Neural cell (in vitro differentiated cells): ENCODE results near the gene KLRD1. TPM values are rescaled to one million over a fixed set of nuclear protein-coding genes. Genes with fewer than 3 reads are reported as not detected.

Experiments
- H2AFZ ChIP-seq: fragments of 200-600, 300-800 bp; sonication (generic), shearing (Covaris generic); 2 replicates; pipeline ENCODE4 v1.6.0; 2014; ENCODE audit warnings: low read depth, mild to moderate bottlenecking, antibody characterized with exemption, low read length, moderate library complexity
- H3F3A ChIP-seq: fragments of 200-600 bp; shearing (Covaris generic); 2 replicates; pipeline ENCODE4 v1.6.1; 2016; ENCODE audit warnings: mild to moderate bottlenecking, moderate library complexity, mixed read lengths, antibody characterized with exemption, low read length; ENCODE audit not compliant: insufficient read depth, poor library complexity, severe bottlenecking
- H3K27ac ChIP-seq: fragments of 200-600, 300-800 bp; sonication (generic), shearing (Covaris generic); 2 replicates; pipeline ENCODE4 v1.5.1; 2014; ENCODE audit warnings: mild to moderate bottlenecking, low read length, moderate library complexity
- H3K27me3 ChIP-seq: fragments of 300-800, 200-600 bp; sonication (generic), shearing (Covaris generic); 2 replicates; pipeline ENCODE4 v1.6.0; 2014; ENCODE audit warnings: mild to moderate bottlenecking, low read depth, low read length, moderate library complexity; ENCODE audit not compliant: insufficient read depth
- H3K36me3 ChIP-seq: fragments of 300-800, 200-600 bp; sonication (generic), shearing (Covaris generic); 2 replicates; pipeline ENCODE4 v1.5.1; 2014; ENCODE audit warnings: mild to moderate bottlenecking, antibody characterized with exemption, low read length, moderate library complexity; ENCODE audit not compliant: insufficient read depth
- H3K4me2 ChIP-seq: fragments of 300-800, 200-600 bp; sonication (generic), shearing (Covaris generic); 2 replicates; pipeline ENCODE4 v1.6.0; 2014; ENCODE audit warnings: mild to moderate bottlenecking, low read length
- H3K4me3 ChIP-seq: fragments of 300-800, 200-600 bp; sonication (generic), shearing (Covaris generic); 2 replicates; pipeline ENCODE4 v1.5.1; 2014; ENCODE audit warnings: mild to moderate bottlenecking, low read length, moderate library complexity
- H3K79me2 ChIP-seq: fragments of 200-600 bp; shearing (Covaris generic); replicated peaks from 2 replicates; pipeline ENCODE4 v1.6.0; 2014; ENCODE audit warnings: mild to moderate bottlenecking, low read length, moderate library complexity; ENCODE audit not compliant: insufficient read depth
- H3K9ac ChIP-seq: fragments of 300-800, 200-600 bp; sonication (generic), shearing (Covaris generic); 2 replicates; pipeline ENCODE4 v1.6.1; 2016; ENCODE audit warnings: mild to moderate bottlenecking, low read length, mixed read lengths
- H3K9me2 ChIP-seq: fragments of 200-600 bp; shearing (Covaris generic); 2 replicates; pipeline ENCODE4 v1.6.1; 2016; ENCODE audit warnings: mild to moderate bottlenecking, low read length, mixed read lengths; ENCODE audit not compliant: insufficient read depth
- H3K9me3 ChIP-seq: fragments of 200-600, 300-800 bp; sonication (generic), shearing (Covaris generic); 2 replicates; pipeline ENCODE4 v1.6.1; 2016; ENCODE audit warnings: mild to moderate bottlenecking, mixed run types, low read length, moderate library complexity, mixed read lengths
- H4K20me1 ChIP-seq: fragments of 200-600 bp; shearing (Covaris generic); 2 replicates; pipeline ENCODE4 v1.6.1; 2016; ENCODE audit warnings: mild to moderate bottlenecking, mixed run types; ENCODE audit not compliant: insufficient read depth
- EP300 ChIP-seq: fragments of 450-650 bp; conservative IDR thresholded peaks from 2 replicates; pipeline ENCODE4 v1.6.1; 2014; ENCODE audit warnings: antibody characterized with exemption, mild to moderate bottlenecking, moderate library complexity; ENCODE audit not compliant: poor library complexity, severe bottlenecking
- EZH2 ChIP-seq: fragments of 200-600, 300-800 bp; shearing (Covaris generic), sonication (generic); IDR thresholded peaks from 2 replicates; pipeline ENCODE4 v1.6.1; 2014; ENCODE audit warnings: antibody characterized with exemption, low read length, borderline replicate concordance, mild to moderate bottlenecking; ENCODE audit not compliant: insufficient read depth, poor library complexity, severe bottlenecking
- MXI1 ChIP-seq: fragments of 450-650 bp; conservative IDR thresholded peaks from 2 replicates; pipeline ENCODE4 v1.6.1; 2014; ENCODE audit warnings: antibody characterized with exemption, mild to moderate bottlenecking; ENCODE audit not compliant: poor library complexity, severe bottlenecking
- POLR2AphosphoS5 ChIP-seq: IDR thresholded peaks from 2 replicates; pipeline ENCODE4 v1.6.1; 2012
- RAD21 ChIP-seq: fragments of 450-650 bp; conservative IDR thresholded peaks from 2 replicates; pipeline ENCODE4 v1.6.1; 2014; ENCODE audit warnings: antibody characterized with exemption, mild to moderate bottlenecking, moderate library complexity
- SMC3 ChIP-seq: fragments of 450-650 bp; conservative IDR thresholded peaks from 2 replicates; pipeline ENCODE4 v1.6.1; 2014; ENCODE audit warnings: antibody characterized with exemption, mild to moderate bottlenecking, moderate library complexity; ENCODE audit not compliant: poor library complexity
- TAF1 ChIP-seq: IDR thresholded peaks from 2 replicates; pipeline ENCODE4 v1.6.1; 2012; ENCODE audit warnings: low read depth
- polyA plus RNA-seq: library from polyadenylated mRNA; depleted of rRNA; stranded (reverse); fragments of >200 nt; gene quantifications from 2 replicates; pipeline ENCODE4 v1.2.3, GENCODE V29; 2014
- TF ChIP-seq, protein P1 (sequence below): IDR thresholded peaks from 2 replicates; pipeline ENCODE4 v1.6.1; 2012; ENCODE audit warnings: borderline replicate concordance
- TF ChIP-seq, protein P2 (sequence below): fragments of 450-650 bp; IDR thresholded peaks from 2 replicates; pipeline ENCODE4 v1.5.1; 2014; ENCODE audit warnings: antibody characterized with exemption, mild to moderate bottlenecking, moderate library complexity; ENCODE audit not compliant: poor library complexity, severe bottlenecking

KLRD1 gene
- polyA plus RNA-seq, 1 donor from 2014 or later, result 0.52 TPM

DNA sequence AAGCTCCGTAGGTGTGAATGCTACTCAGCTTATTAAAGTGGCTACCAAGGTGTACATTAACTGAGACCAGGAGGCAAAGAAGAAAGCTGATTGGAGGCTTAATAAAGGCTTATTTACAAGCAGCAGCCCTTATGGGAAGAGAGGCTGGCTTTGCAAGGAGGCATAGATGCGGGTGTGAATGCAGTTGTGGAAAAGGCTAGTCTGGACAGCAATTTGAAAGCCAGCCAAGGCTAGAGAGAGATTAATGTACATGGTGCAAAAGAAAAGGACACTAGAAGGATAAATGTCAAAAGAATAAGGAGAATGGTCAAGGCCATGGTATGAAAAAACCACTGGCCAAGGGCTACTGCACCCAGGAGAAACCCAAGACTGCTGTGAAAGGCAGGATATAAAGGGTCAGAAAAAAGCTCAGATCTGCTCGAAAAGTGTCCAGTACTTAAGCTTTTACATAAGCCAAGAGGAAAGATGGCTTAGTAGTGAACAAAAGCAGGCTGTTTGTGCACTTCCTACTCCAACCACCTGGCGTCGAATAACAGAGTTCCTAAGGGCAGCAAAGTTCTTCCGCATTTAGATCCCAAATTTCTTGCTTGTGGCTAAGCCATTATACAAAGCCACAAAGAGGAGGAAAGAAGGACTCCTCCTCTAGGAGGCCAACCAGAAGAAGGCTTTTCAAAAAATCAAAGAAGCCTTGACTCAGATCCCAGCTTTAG is 58.2 kb downstream of the KLRD1 start:
- TF ChIP-seq, protein P1, sequence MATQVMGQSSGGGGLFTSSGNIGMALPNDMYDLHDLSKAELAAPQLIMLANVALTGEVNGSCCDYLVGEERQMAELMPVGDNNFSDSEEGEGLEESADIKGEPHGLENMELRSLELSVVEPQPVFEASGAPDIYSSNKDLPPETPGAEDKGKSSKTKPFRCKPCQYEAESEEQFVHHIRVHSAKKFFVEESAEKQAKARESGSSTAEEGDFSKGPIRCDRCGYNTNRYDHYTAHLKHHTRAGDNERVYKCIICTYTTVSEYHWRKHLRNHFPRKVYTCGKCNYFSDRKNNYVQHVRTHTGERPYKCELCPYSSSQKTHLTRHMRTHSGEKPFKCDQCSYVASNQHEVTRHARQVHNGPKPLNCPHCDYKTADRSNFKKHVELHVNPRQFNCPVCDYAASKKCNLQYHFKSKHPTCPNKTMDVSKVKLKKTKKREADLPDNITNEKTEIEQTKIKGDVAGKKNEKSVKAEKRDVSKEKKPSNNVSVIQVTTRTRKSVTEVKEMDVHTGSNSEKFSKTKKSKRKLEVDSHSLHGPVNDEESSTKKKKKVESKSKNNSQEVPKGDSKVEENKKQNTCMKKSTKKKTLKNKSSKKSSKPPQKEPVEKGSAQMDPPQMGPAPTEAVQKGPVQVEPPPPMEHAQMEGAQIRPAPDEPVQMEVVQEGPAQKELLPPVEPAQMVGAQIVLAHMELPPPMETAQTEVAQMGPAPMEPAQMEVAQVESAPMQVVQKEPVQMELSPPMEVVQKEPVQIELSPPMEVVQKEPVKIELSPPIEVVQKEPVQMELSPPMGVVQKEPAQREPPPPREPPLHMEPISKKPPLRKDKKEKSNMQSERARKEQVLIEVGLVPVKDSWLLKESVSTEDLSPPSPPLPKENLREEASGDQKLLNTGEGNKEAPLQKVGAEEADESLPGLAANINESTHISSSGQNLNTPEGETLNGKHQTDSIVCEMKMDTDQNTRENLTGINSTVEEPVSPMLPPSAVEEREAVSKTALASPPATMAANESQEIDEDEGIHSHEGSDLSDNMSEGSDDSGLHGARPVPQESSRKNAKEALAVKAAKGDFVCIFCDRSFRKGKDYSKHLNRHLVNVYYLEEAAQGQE, result no peak
- TF ChIP-seq SMC3 (no peak), POLR2AphosphoS5 (no peak), RAD21 (no peak), EZH2 (no peak), TAF1 (no peak), EP300 (no peak), MXI1 (no peak)
- TF ChIP-seq, protein P2, sequence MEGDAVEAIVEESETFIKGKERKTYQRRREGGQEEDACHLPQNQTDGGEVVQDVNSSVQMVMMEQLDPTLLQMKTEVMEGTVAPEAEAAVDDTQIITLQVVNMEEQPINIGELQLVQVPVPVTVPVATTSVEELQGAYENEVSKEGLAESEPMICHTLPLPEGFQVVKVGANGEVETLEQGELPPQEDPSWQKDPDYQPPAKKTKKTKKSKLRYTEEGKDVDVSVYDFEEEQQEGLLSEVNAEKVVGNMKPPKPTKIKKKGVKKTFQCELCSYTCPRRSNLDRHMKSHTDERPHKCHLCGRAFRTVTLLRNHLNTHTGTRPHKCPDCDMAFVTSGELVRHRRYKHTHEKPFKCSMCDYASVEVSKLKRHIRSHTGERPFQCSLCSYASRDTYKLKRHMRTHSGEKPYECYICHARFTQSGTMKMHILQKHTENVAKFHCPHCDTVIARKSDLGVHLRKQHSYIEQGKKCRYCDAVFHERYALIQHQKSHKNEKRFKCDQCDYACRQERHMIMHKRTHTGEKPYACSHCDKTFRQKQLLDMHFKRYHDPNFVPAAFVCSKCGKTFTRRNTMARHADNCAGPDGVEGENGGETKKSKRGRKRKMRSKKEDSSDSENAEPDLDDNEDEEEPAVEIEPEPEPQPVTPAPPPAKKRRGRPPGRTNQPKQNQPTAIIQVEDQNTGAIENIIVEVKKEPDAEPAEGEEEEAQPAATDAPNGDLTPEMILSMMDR, result no peak
- no peak overlapping the region for H2AFZ ChIP-seq
- H3K4me2 ChIP-seq, result no peak overlapping the region
- no peaks in the 10 kb centered on the region for H3K27me3 ChIP-seq
- no peaks in the 10 kb centered on the region for H3F3A ChIP-seq
- H4K20me1 ChIP-seq, result no peaks in the 10 kb centered on the region
- H3K9me3 ChIP-seq, result no peaks in the 10 kb centered on the region
- H3K36me3 ChIP-seq, result no peaks in the 10 kb centered on the region
- peak overlapping the region; percentile 31 for H3K4me3 ChIP-seq
- H3K9me2 ChIP-seq, result no peaks in the 10 kb centered on the region
- no peaks in the 10 kb centered on the region for H3K79me2 ChIP-seq
- H3K27ac ChIP-seq, result no peak overlapping the region
- H3K9ac ChIP-seq, result no peak overlapping the region

DNA sequence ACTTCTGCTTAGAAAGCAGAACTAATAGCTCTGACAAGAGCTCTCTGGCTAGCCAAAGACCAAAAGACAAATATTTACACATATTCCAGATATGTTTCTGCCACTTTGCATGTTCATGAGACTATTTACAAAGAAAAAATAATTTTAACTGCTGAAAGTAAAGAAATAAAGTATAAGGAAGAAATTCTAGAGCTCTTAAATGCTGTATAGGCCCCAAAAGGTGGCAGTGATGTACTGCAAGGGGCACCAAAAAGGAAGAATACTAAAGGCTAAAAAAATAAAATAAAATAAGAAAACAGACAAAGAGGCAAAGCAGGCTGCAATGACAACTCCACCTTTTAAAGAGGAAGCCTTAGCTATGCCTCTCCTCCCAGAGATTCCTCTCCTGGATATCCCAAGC is 59.2 kb downstream of the KLRD1 start:
- Histone ChIP-seq H3K79me2 (no peaks in the 10 kb centered on the region), H2AFZ (no peak overlapping the region)

More for the DNA sequence above, 59.2 kb downstream of the KLRD1 start:
- H3F3A ChIP-seq, result no peaks in the 10 kb centered on the region
- no peaks in the 10 kb centered on the region for H3K9me3 ChIP-seq
- TF ChIP-seq TAF1 (no peak), POLR2AphosphoS5 (no peak), EZH2 (no peak), EP300 (no peak), SMC3 (no peak), MXI1 (no peak), RAD21 (no peak)
- TF ChIP-seq, protein P2, result no peak
- TF ChIP-seq, protein P1, result no peak
- no peaks in the 10 kb centered on the region for H3K9me2 ChIP-seq
- no peak overlapping the region for H3K4me2 ChIP-seq
- no peaks in the 10 kb centered on the region for H3K36me3 ChIP-seq
- H3K4me3 ChIP-seq, result no peak overlapping the region
- no peak overlapping the region for H3K9ac ChIP-seq
- H4K20me1 ChIP-seq, result no peaks in the 10 kb centered on the region
- H3K27ac ChIP-seq, result no peak overlapping the region
- H3K27me3 ChIP-seq, result no peaks in the 10 kb centered on the region
